Activated T-helper 1 cell treated with anti-CD3 and anti-CD28 coated beads, Interleukin-12 subunit alpha, Interleukin-12 subunit beta, Interleukin-2, Interleukin-4 antibody, amounts not matched to agents 30 ng/mL and 10 ng/mL and 1 ng/mL, durations not matched to agents 14 hours and 24 hours and 36 hours (primary cell): ENCODE data around the gene SLC13A2. TPM values are rescaled to one million over a fixed set of nuclear protein-coding genes. Genes with fewer than 3 reads are reported as not detected.

Experiments used
- DNase-seq: peaks from one replicate; pipeline ENCODE4 v3.0.0; 2021; ENCODE audit warnings: low spot score
- H3K27ac Mint-ChIP-seq: one replicate; pipeline ENCODE4 v1.8.0; 2021; ENCODE audit warnings: mild to moderate bottlenecking, mixed read lengths
- H3K27me3 Mint-ChIP-seq: one replicate; pipeline ENCODE4 v1.8.0; 2022; ENCODE audit warnings: mild to moderate bottlenecking, moderate library complexity, mixed read lengths; ENCODE audit not compliant: insufficient read depth
- H3K36me3 Mint-ChIP-seq: one replicate; pipeline ENCODE4 v1.8.0; 2021; ENCODE audit warnings: low read depth, mixed read lengths
- H3K4me1 Mint-ChIP-seq: one replicate; pipeline ENCODE4 v1.8.0; 2021; ENCODE audit warnings: low read depth, mixed read lengths
- H3K4me3 Mint-ChIP-seq: one replicate; pipeline ENCODE4 v1.8.0; 2021; ENCODE audit warnings: mild to moderate bottlenecking, moderate library complexity, mixed read lengths
- H3K9me3 Mint-ChIP-seq: one replicate; pipeline ENCODE4 v1.8.0; 2021; ENCODE audit warnings: mixed read lengths
- intact Hi-C: fragments of 100-400 bp; cut with micrococcal nuclease; formaldehyde crosslinking; loops from one replicate; pipeline ENCODE4 v1.15.1; 2024
- total RNA-seq: library from RNA; stranded (reverse); gene quantifications from 2 replicates; pipeline ENCODE4 v1.2.3, GENCODE V29; 2022

The SLC13A2 gene
- total RNA-seq, 1 donor from 2014 or later = not detected

- no peak overlapping the region for H3K27ac Mint-ChIP-seq
- no peaks in the 10 kb centered on the region for H3K36me3 Mint-ChIP-seq
- H3K4me1 Mint-ChIP-seq = no peaks in the 10 kb centered on the region
- intact Hi-C loops = no loop called here
- no peak overlapping the region for H3K4me3 Mint-ChIP-seq
- H3K9me3 Mint-ChIP-seq = no peaks in the 10 kb centered on the region
- no peak for DNase-seq
- no peaks in the 10 kb centered on the region for H3K27me3 Mint-ChIP-seq
These were observed 55.6 kb downstream of the SLC13A2 start for GRCh38 chr17:28529013-28529400.

- DNase-seq = no peak
- no peak overlapping the region for H3K4me3 Mint-ChIP-seq
- intact Hi-C loops = no loop called here
- H3K9me3 Mint-ChIP-seq = no peaks in the 10 kb centered on the region
- no peaks in the 10 kb centered on the region for H3K4me1 Mint-ChIP-seq
- H3K27ac Mint-ChIP-seq = no peak overlapping the region
- no peaks in the 10 kb centered on the region for H3K36me3 Mint-ChIP-seq
- H3K27me3 Mint-ChIP-seq = no peaks in the 10 kb centered on the region
These were observed 56.8 kb downstream of the SLC13A2 start for GRCh38 chr17:28530250-28530649.

- H3K27me3 Mint-ChIP-seq = no peaks in the 10 kb centered on the region
- H3K9me3 Mint-ChIP-seq = no peaks in the 10 kb centered on the region
- H3K4me3 Mint-ChIP-seq = no peak overlapping the region
- no peaks in the 10 kb centered on the region for H3K4me1 Mint-ChIP-seq
- no peak for DNase-seq
- no peaks in the 10 kb centered on the region for H3K36me3 Mint-ChIP-seq
- intact Hi-C loops = no loop called here
- no peak overlapping the region for H3K27ac Mint-ChIP-seq
These were observed 57.5 kb downstream of the SLC13A2 start for GRCh38 chr17:28530926-28531325.

GRCh38 chr17:28532050-28532960 lies 58.9 kb downstream of the SLC13A2 start:
- H3K27me3 Mint-ChIP-seq = no peaks in the 10 kb centered on the region
- no peaks in the 10 kb centered on the region for H3K36me3 Mint-ChIP-seq
- no peaks in the 10 kb centered on the region for H3K4me1 Mint-ChIP-seq
- no peak overlapping the region for H3K27ac Mint-ChIP-seq
- intact Hi-C loops = no loop called here
- no peak for DNase-seq
- no peaks in the 10 kb centered on the region for H3K9me3 Mint-ChIP-seq
- H3K4me3 Mint-ChIP-seq = no peak overlapping the region

- H3K4me1 Mint-ChIP-seq = no peaks in the 10 kb centered on the region
- no peak overlapping the region for H3K4me3 Mint-ChIP-seq
- H3K27ac Mint-ChIP-seq = no peak overlapping the region
- no peaks in the 10 kb centered on the region for H3K27me3 Mint-ChIP-seq
- no peak for DNase-seq
- H3K9me3 Mint-ChIP-seq = no peaks in the 10 kb centered on the region
- H3K36me3 Mint-ChIP-seq = no peaks in the 10 kb centered on the region
- intact Hi-C loops = no loop called here
These were observed 59.8 kb downstream of the SLC13A2 start for GRCh38 chr17:28533091-28533807.

GRCh38 chr17:28534740-28535375 lies 61.4 kb downstream of the SLC13A2 start:
- no peaks in the 10 kb centered on the region for H3K9me3 Mint-ChIP-seq

GRCh38 chr17:28536532-28537218 lies 63.2 kb downstream of the SLC13A2 start:
- intact Hi-C loops = no loop called here
- Mint-ChIP-seq H3K4me1 (no peaks in the 10 kb centered on the region), H3K9me3 (no peaks in the 10 kb centered on the region), H3K27me3 (no peaks in the 10 kb centered on the region), H3K36me3 (no peaks in the 10 kb centered on the region), H3K27ac (no peak overlapping the region), H3K4me3 (no peak overlapping the region)
- DNase-seq = no peak

More at GRCh38 chr17:28534740-28535375, 61.4 kb downstream of the SLC13A2 start:
- intact Hi-C loops = no loop called here
- DNase-seq = no peak
- Mint-ChIP-seq H3K4me1 (no peaks in the 10 kb centered on the region), H3K27ac (no peak overlapping the region), H3K27me3 (no peaks in the 10 kb centered on the region), H3K4me3 (no peak overlapping the region), H3K36me3 (no peaks in the 10 kb centered on the region)

- intact Hi-C loops = no loop called here
These were observed 63.8 kb downstream of the SLC13A2 start for GRCh38 chr17:28537219-28537610.

GRCh38 chr17:28538296-28538895 lies 65.0 kb downstream of the SLC13A2 start:
- Mint-ChIP-seq H3K9me3 (no peaks in the 10 kb centered on the region), H3K4me1 (no peaks in the 10 kb centered on the region), H3K36me3 (no peaks in the 10 kb centered on the region), H3K27me3 (no peaks in the 10 kb centered on the region), H3K4me3 (no peak overlapping the region), H3K27ac (no peak overlapping the region)
- DNase-seq = no peak
- intact Hi-C loops = no loop called here

More at GRCh38 chr17:28537219-28537610, 63.8 kb downstream of the SLC13A2 start:
- Mint-ChIP-seq H3K27me3 (no peaks in the 10 kb centered on the region), H3K4me3 (no peak overlapping the region), H3K4me1 (no peaks in the 10 kb centered on the region), H3K9me3 (no peaks in the 10 kb centered on the region), H3K36me3 (no peaks in the 10 kb centered on the region), H3K27ac (no peak overlapping the region)
- DNase-seq = no peak

GRCh38 chr17:28540231-28540630 lies 66.8 kb downstream of the SLC13A2 start:
- H3K9me3 Mint-ChIP-seq = no peaks in the 10 kb centered on the region
- no peak overlapping the region for H3K4me3 Mint-ChIP-seq
- no peaks in the 10 kb centered on the region for H3K27me3 Mint-ChIP-seq
- no peak overlapping the region for H3K27ac Mint-ChIP-seq
- H3K36me3 Mint-ChIP-seq = no peaks in the 10 kb centered on the region
- no peak for DNase-seq
- intact Hi-C loops = loop anchor here (1.0 kb wide), 1 partner anchor 46 kb away; no protein-coding TSS in a partner anchor
- H3K4me1 Mint-ChIP-seq = no peaks in the 10 kb centered on the region

GRCh38 chr17:28541439-28541838 lies 68.0 kb downstream of the SLC13A2 start:
- no peak for DNase-seq
- no peaks in the 10 kb centered on the region for H3K27me3 Mint-ChIP-seq
- no peaks in the 10 kb centered on the region for H3K4me1 Mint-ChIP-seq
- no peak overlapping the region for H3K27ac Mint-ChIP-seq
- H3K36me3 Mint-ChIP-seq = no peaks in the 10 kb centered on the region
- H3K4me3 Mint-ChIP-seq = no peak overlapping the region
- no peaks in the 10 kb centered on the region for H3K9me3 Mint-ChIP-seq
- intact Hi-C loops = no loop called here

GRCh38 chr17:28544402-28545140 lies 71.1 kb downstream of the SLC13A2 start:
- no peak for DNase-seq
- Mint-ChIP-seq H3K4me3 (no peak overlapping the region), H3K27ac (no peak overlapping the region), H3K4me1 (peaks cover 22% of the 10 kb centered on the region), H3K9me3 (no peaks in the 10 kb centered on the region), H3K27me3 (no peaks in the 10 kb centered on the region), H3K36me3 (peaks cover 5% of the 10 kb centered on the region)
- intact Hi-C loops = loop anchor here (5.0 kb wide), 2 partner anchors 68 to 172 kb away; partner anchors contain the start of genes RSKR, SARM1 and VTN
